GM18505 (cell line): Measurements from ENCODE around the gene ADGRV1.

Source experiments
- ATAC-seq: cut with Tn5 transposase; IDR thresholded peaks from one replicate; pipeline ENCODE4 v1.9.1; 2021; ENCODE audit not compliant: unreplicated experiment
- POLR2A ChIP-seq: IDR thresholded peaks from 4 replicates; pipeline ENCODE4 v1.6.1; 2011; ENCODE audit warnings: borderline replicate concordance; ENCODE audit not compliant: insufficient read depth, insufficient read length; ENCODE audit errors: extremely low read depth

The ADGRV1 gene

DNA sequence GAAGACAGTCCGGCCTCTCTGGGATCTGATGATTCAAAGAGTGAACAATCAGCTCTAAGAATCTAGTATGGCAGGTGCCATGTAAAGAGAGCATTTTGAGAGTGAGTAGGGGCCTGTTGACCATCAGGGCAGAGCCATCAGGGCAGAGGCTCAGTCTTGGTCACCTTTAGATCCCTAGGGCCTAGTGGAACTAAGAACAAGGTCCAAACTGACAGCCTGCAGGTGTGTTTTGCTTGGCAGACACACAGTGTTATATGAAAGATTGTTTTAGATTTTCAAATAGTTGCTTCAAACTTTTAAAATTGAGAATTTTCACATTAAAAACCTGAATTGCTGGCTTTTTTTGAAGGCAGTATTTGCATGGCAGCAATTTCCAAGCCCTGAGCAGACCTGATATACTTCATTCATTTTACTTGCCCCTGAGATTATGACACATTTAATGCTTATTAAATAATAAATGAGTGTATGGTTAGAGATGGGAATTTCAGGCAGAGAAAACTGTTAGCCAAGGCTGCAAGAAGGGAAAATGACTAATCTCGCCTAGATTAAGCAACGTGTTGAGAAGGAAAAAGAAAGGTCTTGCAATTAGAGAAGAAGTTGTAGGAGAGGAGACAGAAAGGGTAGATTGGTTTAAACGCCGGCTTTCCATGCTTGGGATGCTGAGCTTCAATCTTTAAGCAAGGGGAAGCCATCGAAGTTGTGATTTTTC lies 544.9 kb downstream of the ADGRV1 start:
- ATAC-seq = no peak
- TF ChIP-seq POLR2A = no peak

DNA sequence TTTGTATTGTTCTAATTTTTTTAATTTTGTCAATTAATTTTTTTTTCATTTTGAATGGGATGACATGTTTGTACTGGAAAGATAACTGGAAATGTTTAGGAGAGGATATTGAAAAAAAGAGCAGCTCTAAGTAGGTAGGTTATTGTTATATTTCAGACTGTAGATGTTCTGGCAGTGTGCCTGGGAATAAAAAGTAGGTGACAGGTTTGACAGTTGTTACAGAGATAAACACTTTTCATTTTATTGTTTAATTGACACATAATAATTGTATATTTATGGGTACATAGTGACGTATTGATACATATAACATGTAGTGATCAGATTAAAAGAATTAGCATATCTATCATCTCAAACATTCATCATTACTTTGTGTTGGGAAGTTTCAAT lies 545.5 kb downstream of the ADGRV1 start:
- no peak for ATAC-seq
- TF ChIP-seq POLR2A = no peak

DNA sequence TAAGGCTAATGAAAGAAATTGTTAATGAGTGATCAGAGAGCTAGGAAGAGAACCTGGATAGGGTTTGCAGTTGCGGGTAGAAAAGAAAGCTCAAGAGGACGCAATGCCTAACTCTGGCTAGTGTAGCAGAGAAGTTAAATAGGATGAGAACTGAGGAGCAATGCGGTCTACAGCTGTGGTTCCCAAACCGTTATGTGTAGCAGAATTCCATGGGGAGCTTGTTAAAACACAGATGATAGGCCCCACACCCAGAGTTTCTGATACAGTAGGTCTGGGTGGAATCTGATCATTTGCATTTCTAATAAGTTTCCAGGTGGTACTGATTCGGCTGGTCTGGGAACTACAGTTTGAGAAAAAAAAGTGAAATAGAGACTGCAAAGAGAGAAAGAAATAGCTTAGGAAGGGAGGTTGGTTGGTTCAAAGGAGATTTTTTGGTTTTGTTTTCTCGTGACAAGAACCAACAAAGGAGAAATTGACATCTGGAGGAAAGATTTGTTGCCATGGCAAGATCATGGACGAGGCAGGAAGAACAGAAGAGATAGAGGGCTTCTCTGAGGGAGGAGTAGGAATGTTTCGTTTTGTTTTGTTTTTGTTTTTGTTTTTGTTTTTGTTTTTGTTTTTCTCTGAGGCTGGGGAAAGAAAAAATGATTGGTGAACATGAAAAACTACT lies 548.4 kb downstream of the ADGRV1 start:
- TF ChIP-seq POLR2A = no peak
- ATAC-seq = no peak

DNA sequence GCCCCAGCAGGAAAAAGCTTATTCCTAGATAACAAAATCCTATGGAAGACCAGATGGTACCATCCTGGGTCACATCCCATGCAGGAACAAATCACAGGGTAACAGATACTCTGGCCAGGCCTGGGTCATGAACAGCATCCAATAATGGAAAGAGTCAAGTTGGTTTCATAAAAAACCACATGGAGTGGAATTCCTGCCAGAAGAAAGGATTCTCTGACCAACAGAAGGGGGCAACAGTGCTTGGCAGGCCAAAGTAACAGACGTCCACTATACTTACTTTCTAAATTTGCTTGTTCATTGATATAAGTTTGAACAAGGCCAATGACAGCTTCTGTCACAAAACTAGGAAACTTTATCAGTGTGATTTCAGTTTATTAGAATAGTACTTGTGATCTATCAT lies 551.0 kb downstream of the ADGRV1 start:
- ATAC-seq = no peak
- no peak for TF ChIP-seq POLR2A

DNA sequence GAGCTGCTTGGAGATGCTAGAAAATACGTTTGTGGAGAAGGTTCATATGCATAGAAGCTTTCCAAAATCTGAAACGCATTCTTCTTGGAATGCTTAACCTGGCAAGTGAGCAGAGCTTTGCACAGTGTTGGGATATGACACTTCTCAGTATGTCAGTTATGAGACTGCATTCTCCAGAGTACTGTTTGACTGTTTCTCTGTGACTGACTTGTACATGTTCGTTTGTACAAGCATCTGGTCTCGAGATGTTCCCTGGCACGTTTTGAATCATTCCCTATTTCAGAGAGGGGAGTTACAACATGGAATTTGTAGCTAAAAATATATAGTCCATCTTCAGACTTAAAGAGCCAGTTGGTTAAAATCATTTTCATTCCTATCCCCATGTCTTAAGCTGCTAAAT lies 552.1 kb downstream of the ADGRV1 start:
- no peak for ATAC-seq
- no peak for TF ChIP-seq POLR2A

DNA sequence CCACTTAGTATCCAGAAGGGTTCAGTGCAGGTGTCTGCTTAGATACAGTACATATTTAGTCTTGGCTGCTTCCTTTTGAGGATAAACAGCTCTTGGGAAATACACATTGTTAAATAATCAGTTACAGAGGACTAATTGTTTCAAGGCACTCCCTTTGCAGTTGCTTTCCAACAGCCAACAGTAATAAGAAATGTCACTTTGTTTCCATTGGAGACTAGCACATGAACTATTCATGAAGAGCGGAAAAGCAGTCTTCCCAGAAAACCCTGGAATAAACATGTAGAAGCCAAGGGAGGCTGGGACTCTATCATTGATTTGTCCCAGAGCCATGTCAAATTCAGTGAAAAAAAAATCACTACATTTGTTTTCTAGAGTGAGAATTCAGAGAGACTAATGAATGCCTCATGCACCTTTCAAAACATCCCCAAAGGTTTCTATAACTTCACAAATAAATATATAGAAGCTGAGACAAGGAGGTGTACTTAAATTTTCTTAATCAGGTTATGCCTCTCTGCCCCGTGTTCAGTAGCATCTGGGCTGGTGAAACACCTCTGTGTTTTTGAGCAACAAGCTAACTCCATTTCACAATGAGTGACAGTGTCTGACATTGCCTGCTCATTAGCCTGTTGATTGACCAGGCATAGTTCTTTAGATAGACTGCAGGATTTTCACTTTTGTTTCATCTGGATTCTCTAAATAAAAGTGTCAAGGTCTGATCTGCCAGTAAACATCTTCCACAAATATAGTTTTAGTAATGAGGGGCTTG lies 553.1 kb downstream of the ADGRV1 start:
- no peak for TF ChIP-seq POLR2A
- ATAC-seq = no peak

DNA sequence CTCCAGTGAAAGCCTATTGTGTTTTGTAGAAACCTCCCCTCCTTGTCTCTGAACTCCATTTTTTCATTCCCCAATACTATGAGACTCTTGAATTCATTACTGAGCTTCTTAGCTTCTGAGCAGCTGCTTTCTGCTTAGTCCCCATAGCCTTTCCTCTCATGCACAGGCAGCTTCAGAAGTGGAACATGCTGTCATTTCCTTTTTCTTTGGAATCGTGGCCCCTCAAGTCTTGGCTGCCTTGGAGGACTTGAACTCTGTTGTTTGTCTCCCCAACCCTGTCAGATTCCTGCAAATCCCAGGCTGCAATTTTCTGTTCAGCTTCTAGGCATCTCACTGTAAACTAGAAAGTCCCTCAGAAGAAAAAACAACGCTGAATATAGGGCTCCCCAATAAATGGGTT lies 556.1 kb downstream of the ADGRV1 start:
- no peak for ATAC-seq
- TF ChIP-seq POLR2A = no peak

DNA sequence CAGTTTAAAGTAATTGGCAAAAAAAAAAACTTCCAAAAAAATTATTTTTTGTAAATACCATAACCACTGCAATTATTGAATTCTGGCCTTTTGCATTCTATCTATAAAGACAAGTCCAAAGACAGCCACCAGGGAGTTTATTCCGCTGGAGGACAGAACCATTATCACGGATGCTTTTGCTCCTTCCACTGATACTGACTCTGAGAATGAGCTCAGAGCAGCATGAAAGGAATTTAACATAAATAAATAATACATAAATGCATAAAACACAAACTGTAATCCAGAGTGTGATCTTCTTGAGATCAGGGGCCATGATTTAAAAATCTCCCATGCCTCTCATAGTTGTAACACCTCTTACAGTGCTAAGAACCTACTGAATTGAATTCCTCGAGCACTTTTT lies 559.8 kb downstream of the ADGRV1 start:
- no peak for ATAC-seq
- no peak for TF ChIP-seq POLR2A

DNA sequence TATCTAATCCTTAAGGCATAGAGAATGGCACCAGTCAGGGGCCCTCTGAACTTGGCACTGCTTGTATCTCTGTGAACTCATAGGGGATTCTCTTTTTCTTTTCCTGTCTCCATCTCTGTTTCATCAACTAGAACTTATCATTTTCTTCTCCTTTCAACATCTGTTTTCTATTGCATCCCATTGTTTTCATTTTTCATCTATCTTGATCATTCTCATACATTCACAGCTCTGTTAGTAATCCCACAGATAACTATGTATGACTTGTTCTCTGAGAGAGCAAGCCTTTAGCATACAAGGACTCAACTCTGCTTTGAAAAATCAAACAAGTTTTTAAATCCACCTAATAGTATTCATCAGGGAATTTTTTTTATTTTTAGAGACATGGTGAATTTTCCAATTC lies 560.2 kb downstream of the ADGRV1 start:
- no peak for TF ChIP-seq POLR2A
- ATAC-seq = no peak

DNA sequence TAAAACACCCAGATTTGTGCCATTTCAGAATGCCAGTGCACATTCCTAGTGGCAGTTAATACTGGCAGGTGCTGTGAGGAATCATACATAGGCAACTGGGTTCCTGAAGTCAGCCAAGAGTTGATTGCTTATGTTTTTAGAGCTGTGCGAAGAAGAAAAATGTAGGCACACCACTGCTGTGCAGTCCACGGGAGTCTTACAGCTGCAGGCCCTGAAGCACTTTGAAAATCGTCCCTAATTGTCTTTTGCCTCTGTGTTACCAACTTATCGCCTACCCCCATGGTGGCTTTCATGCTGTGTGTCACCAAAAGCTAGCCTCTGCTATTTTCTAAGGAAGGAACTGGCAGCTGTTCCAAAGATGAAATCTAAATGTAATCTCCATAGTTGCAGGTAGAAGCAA lies 560.6 kb downstream of the ADGRV1 start:
- ATAC-seq = no peak
- TF ChIP-seq POLR2A = no peak

DNA sequence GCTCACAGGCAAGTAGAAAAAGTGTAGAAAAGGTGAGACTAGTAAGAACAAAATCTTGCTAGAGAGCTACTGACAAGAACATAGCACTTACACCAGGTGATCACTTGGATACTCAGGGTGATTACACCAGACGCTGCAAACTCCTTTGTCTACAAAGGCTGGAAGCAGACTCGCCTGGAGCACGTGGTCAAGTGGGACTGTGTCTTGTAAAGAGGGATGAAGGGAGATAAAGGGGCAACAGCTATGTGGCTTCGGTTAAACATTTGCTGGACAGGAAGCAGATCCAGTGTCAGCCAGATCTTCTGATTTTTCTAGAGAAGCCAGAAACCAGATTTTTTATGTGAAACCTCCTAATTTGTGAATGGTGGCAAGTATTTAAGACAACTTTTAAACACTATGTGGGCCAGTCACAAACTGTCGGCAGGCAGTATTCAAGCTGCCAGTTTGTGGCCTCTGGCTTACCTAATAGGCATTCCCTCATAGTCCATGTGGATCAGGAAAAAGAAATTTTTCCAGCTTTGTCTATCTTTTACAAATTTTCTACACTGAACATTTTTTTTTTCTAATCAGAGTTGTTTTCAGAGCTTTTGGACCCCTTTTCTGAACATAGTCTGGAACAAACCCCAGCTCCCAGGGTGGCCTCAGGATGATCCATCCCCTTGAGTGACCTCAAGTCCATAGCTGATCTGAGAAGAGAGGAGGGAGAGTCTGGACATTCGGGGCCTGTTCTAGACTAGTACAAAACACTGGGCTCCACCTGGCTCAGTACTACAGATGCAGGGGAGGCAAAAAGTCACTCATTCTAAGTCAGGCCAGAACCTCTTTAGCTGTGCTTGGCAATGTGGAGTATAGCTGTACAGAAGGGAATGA lies 561.6 kb downstream of the ADGRV1 start:
- TF ChIP-seq POLR2A = no peak
- ATAC-seq = no peak

DNA sequence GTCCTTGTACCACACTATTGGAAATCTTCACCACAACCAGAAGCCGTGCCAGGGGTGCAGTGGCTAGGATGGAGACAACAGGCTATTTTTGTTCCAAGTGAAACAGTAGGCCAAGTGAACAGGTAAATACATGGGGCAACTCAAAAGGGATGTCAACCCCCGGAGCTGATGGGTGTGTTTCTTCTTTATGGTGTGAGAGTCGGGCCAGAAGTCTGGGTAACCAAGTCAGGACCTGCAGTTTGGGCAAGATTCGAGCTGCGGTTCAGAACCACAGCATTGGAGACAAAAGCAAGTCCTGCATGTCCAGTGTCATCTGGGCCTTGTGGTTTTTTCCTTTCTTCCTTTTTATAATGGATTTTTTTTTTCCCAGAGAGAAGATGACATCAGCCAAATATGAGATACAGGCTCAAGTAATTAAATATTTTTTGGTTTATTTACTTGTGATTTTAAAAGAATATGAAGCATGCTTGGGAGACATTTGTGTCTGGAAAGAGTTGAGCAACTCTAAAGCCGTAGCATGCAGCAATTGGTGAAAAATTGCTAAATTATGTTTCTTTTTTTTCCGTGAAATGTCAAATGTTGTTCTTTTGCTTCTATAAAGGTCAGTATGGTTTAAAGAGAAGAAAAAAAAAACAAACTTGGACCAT lies 562.9 kb downstream of the ADGRV1 start:
- no peak for TF ChIP-seq POLR2A
- ATAC-seq = no peak

DNA sequence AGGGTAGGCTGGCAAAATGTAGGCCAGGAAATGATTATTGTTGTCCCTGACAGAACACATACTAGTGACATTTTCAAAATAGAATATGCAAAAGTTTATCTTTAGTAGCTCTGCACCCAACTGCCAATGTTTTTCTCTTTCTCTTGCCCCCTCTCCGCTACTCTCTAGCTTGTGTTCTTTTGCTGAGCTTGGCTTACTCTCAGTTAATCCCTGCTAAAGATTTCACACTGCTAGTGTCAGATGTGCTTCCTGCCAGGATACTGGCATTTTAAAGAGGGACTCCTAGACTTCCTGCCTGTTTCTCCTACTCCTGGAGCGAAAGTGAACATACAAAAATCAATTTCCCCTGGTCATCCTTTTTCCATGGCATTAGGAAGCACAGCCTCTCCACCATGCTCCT lies 564.1 kb downstream of the ADGRV1 start:
- TF ChIP-seq POLR2A = no peak
- ATAC-seq = no peak

DNA sequence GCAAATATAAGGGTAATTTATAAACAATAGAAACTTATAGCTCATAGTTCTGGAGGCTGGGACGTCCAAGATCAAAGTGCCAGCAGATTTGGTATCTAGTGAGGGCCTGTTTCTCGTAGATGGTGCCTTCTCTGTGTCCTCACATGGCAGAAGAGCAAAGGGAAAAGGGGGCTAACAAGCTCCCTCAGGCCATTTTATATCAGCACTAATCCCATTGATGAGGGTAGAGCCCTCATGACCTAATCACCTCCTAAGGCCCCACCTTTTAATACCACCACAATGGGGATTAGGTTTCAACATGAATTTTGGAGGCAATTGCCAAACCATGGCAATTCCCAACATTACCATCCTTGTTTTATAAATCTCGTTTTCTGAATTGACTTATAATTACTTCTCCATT lies 564.7 kb downstream of the ADGRV1 start:
- ATAC-seq = no peak
- TF ChIP-seq POLR2A = no peak

DNA sequence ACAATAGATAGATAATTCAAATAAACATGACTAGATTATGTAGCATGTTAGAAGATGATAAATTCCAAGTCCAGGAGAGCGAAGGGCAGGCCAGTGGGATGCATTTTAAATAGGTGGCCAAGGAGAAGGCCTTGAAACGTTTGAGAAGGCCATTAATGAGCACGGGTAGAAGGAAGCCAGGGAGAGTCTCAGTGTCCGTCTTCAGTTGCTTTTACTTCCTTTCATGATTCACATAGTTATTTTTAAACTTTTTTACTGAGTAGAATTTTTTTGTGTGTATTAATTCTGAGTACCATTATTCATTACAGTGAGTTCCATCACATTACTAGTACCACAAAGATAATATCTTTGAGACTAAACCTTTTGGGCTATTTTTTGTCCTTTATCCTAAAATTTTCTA lies 565.3 kb downstream of the ADGRV1 start:
- no peak for ATAC-seq
- no peak for TF ChIP-seq POLR2A
